NCI-H526 treated with DMSO at 0.1 percent for 48 hours (cell line): ENCODE results near the gene C1orf116.
"Not testable (repeated sequence)": the region's sequence is repeated elsewhere in the genome, so short reads cannot be mapped to it uniquely, and the experiment has no call there.

Experiments
- DNase-seq: peaks from one replicate; lab custom pipeline; 2025; lab: John Stamatoyannopoulos, UW

Gene C1orf116

GRCh38 chr1:207058878-207059867 is 26.6 kb upstream of the C1orf116 start:
- no peak for DNase-seq

- no peak for DNase-seq
Measured at GRCh38 chr1:207058252-207058651, 25.7 kb upstream of the C1orf116 start.

- DNase-seq: no peak
Measured at GRCh38 chr1:207056673-207057072, 24.1 kb upstream of the C1orf116 start.

DNA sequence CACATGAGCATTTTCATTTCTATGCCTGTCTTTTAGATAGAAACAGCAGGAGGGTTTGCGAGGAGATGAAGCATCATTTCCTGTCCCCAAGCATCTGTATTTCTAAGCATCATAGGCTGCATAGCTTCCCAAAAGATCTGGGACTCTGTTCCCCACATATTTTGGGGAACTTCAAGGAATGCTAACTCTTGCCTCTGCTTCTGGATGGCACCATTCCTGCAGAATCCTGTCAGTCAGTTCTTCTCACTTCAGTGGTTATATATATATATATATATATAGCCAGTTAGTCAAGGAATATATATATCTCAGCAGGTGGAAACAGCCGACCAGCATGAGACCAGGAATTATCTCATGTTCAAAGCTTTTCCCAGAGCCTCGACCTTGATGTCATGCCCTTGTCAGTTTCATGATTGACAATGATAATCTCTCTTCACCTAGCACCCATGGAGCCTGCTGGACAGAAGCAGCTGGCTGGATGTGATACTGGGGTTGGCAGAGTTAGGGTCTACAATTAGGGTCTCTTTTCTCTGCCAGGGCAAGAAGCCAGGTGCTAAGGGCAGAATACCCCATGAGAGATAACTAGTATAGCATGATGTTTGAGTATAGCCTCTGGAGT is 22.9 kb upstream of the C1orf116 start:
- no peak for DNase-seq

DNA sequence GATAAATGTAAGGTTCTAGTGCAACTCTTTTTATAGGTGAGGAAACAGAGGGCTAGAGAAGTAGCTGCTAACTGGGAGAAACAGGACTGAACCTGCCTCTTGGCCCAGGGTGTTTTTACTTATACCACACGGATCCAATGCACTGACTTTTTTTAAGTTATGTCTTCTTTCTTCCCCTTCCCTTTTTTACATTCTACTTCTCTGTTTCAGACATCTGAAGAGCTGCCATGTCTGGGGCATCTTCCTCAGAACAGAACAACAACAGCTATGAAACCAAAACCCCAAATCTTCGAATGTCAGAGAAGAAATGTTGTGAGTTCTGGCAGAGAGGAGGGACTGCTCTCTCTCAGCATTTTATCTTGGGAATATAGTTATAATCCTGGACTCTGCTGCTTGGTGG is 21.9 kb upstream of the C1orf116 start:
- no peak for DNase-seq

GRCh38 chr1:207052911-207053769 is 20.6 kb upstream of the C1orf116 start, which contains the start of gene PFKFB2:
PFKFB2 (plus strand) TSS chr1:207053275; CDS start chr1:207054718, 1,443 bp downstream.
- DNase-seq: peak; percentile 93

GRCh38 chr1:207051191-207051943 is 18.8 kb upstream of the C1orf116 start, which contains the start of gene YOD1:
YOD1 (minus strand) TSS chr1:207051208; CDS start chr1:207051030, 178 bp downstream.
- no peak for DNase-seq

GRCh38 chr1:207050480-207051190 is 18.1 kb upstream of the C1orf116 start:
- peak; percentile 63 for DNase-seq

DNA sequence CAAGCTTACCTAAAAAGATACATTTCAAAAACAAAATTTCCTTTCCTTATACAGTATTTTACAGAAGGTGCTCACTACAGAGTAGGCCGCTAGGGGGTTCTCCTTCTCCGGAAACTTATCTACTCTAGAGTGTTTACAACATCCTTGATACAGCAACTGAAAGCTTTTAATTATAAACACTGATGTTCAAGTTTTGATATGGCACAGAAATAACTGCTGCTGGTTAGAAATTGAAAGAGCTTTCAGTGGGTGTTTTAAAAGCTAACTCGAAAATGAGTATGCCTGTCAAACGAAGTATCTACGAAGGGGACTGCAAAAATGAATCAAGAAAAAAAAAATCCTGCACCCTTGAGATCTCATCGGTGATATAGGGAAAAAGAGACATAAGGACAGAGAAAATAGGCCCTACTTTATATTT is 17.4 kb upstream of the C1orf116 start:
- DNase-seq: peak; percentile 21

GRCh38 chr1:207049514-207049913 is 17.0 kb upstream of the C1orf116 start:
- no peak for DNase-seq

- no peak for DNase-seq
Measured at GRCh38 chr1:207049054-207049453, 16.5 kb upstream of the C1orf116 start.

DNA sequence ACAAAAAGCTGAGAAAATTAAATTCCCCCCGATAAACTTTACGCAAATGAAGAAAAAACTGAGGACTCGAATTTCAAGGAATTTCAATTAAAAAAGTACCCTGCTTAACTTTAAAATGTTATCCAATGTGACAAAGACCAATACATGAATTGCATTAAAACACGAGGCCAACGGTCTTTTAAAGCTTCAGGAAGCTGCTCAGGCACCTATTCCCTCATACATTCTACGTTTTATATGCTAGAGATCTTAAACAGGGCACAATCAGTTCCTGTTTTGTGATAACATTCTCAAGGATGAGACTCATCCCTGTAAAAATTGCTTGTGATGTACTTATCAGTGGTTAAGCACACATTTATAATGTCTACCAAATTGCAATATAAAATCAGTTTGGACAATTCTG is 15.5 kb upstream of the C1orf116 start:
- no peak for DNase-seq

- no peak for DNase-seq
Measured at GRCh38 chr1:207047505-207047904, 14.9 kb upstream of the C1orf116 start.

- DNase-seq: no peak
Measured at GRCh38 chr1:207045453-207045852, 12.9 kb upstream of the C1orf116 start.

GRCh38 chr1:207041397-207041796 is 8.8 kb upstream of the C1orf116 start:
- DNase-seq: not testable (repeated sequence)

DNA sequence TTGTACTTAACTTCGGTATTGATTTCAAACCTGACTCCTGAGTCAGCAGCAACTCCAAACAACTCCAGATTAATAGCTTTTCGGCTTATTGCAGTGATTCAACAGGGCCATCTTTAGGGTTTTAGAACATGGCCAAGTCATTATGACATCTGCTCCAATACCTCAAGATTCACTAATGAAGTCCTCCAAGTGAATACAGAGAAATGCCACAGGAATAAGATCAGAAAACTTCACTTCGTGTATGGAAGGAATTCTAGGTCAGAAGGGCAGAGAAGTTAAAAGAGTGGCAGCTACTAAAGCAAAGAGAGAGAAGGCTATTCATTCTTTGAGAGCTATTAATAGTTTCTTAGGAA is 7.6 kb upstream of the C1orf116 start:
- no peak for DNase-seq

DNA sequence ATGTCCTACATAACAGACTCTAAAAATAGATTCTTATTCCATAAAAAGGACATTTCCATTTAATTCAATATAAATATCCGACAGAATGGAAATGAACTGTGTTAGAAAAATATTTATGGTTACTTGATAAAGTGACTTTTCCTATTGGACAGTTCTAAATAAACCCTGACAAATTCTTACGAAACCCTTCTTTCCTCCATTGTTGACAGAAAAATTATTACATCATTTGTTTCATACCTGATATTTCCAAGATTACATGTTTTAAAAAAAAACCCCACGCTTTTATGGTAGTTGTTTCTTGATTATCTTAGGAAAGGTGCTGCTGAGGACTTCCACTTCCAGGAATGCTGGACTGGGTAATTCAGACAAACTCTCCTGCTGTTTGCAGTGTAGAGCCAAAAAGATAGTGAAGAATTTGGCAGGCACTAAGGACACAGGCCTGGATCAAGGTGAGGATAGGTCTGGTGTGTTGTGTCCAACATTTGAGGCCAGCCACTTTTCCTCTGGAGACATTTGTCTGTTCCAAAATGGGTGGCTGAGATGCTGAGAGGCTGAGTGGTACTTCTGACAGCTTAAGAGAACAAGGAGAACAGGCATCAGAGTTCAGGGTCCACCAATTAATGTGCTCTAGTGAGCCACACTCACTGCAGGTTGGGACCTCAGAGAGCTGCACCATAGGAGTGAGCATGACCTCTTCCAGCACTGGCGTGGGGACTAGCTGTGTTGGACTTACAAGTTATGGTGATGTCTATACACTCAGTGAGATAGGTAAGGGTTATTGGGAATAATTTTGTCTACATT is 7.0 kb upstream of the C1orf116 start:
- DNase-seq: no peak

GRCh38 chr1:207036865-207037264 is 4.3 kb upstream of the C1orf116 start:
- no peak for DNase-seq

- no peak for DNase-seq
Measured at GRCh38 chr1:207035877-207036551, 3.5 kb upstream of the C1orf116 start.
